ENCODE results near the gene ZDHHC14.

ZDHHC14 gene

DNA sequence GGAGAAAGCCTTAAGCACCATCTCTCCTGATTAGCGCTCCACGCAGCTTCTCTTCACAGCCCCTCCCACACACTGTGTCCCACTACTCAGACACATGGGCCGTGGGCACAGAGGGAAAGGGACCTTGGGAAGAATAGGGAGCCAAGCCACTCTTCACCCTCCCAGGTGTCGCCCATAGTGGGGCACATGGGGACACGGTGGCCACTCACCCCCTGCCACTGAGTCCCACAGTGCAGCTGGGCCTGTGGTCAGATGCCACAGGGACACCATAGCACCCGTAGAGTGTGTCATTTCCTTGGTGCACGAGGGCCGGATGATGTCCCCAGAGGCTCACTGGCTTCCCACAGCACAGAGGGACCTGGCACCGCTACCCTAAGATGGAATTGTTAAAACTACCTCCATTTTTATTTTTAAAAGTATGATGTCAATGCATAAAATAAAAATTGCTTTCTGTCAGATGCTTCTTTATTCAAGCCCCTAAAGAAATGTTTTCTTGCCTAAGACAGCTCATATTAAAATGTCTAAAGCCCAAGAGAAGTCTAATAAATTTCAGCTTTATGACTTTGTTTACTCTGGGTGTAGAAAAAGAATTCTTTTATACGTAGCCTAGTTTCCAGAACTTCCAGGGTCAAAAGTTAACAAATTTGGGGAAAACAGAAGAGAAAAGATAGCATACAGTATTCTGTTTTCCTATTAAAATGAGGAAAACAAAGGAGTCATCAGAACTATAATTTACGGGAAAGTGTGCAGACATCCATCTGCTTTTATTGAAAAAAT lies 251.0 kb downstream of the ZDHHC14 start:
- DNase-seq, result no peak

DNA sequence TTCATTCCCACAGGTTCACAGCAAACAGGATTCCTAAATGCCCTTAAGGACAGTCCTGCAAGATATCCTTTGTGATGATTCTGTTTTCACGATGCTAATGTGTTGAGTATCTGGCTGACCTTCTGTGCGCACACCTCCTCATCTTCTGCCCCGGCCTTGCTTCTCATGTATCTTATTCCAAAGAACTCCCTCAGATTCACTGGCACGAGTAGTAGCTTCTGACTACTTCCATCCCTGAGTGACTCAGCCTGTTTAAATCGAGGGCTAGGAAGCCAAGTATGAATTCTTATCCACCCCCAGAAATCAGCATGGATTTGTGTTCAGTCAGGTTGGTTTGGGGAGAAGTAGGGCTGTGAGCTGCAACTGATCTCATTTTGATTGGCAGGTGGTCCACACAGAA lies 251.8 kb downstream of the ZDHHC14 start:
- DNase-seq, result no peak

DNA sequence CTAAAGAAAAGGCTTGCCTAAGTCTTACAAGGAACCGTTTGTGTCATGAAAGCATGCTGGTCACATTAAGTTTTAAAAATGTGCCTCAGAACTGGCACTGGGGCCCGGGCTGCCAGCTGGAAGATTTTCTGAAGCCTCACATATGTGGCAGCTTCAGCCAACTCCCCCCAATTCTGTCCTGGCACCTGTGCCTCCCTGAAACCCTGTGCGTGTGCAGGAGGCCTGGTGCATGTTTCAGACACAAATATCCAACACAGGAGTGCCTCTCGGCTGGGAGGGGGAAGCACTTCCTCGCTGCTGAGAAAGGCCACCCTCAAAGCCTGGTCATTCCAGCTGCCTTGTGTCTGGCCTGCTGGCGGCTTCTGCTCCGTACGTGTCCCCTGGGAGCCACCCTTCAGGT lies 253.6 kb downstream of the ZDHHC14 start:
- DNase-seq, result no peak

DNA sequence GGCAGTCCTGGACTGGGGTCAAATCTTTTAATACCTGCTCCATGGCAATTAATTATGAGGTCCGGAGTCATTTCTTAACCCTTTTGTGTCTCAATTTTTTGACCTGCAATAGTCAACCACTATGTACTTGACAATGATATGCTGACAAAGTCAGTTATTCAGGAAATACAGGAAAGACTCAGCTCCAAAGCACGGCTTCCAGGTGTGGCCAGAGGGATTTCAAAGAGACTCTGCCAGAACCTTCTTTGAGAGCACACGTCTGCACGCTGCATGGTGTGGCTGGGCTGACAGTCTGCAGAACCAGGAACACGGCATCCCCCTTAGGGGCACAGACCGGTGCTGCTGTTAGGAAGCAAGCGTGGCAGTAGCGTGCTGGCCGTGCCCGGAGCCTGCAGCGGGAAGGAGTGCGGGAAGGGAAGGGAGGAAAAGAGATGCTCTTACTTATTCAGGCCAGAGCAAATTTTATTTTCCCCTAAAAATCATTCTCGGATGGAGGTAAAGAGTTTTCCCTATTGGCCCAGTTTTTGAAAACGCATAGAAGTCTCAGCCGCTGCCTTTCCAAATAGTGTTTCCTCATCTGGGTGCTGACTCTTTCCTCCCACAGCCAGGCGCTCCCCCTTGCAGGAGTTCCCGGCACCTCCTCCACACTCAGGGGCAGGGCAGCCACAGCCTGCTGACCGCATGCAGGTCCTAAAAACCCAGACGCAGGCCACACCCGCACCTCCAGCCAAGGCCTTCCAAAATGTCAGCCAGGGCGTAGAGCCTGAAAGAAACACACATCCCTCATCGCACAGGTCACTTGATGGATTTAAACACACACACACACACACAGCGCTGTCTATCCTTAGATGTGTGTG lies 254.6 kb downstream of the ZDHHC14 start:
- DNase-seq, result no peak

DNA sequence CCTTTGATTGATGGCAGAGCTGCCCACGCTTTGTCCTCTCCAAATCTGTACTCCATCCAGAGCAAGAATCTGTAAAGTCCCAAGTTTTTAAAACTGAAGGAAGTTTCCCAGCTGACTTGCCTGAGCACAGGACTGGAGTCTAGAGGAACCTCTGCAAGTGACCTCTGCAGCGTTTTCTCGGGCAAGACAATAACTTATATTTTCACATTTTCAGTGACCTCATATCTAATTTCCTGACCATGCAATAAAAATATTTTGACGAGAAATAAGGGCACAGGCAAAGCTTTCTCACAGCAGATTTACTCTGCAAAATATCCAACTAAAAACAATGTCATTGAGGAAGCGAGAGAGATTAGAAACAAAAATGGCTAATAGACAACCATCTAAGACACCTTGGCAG lies 256.5 kb downstream of the ZDHHC14 start:
- no peak for DNase-seq

DNA sequence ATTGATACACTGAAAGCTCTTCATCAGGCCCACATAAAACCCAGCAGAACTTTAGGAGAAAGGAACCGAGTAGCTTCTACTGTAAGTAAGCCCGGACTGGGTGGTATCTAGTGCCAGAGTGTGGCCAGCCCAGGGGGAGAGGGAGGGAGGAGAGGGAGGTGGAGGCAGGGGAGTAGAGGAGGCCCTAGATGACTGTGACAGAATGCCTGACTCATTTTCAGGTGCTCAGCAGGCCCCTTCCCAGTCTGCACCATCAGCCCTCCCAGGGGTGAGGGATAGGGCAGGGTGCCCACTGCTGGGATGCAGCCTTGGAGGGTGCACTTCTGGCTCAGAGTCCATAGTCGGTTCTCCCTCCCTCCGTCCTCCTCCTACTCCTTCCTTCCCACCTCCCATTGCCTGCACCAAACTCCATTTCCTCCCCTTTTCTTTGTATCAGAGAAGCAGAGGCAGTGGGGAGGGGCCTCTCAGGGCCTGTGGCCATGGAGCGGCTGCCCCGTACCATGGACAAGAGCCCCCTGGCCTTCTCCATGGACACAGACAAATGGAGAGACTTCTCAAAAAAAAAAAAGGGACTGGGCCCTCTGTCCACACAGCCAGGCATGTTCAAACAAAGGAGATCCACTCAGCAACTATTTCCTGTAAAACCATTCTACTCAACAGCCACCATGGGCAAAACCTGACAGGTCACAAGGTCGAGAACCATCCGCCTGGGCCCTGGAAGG lies 257.1 kb downstream of the ZDHHC14 start:
- no peak for DNase-seq

DNA sequence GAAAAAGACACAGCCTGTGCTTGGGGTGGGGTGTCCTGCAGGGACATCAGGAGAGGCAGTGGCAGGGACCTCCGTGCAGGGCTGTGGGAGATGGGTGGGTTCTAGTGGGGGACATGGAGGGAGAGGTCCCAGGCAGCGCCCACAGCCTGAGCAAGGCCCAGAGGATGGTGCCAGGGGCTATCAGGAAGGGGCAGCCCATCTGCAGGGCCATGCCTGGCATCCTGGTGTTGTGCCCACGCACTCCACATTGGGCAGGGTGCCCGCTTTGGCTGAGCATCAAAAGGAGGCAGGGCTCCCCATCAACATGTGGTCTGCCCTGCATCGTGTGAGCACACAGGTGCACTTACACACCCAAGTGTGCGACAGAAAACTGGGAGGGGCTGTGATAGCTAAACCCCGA lies 257.8 kb downstream of the ZDHHC14 start:
- DNase-seq, result no peak

DNA sequence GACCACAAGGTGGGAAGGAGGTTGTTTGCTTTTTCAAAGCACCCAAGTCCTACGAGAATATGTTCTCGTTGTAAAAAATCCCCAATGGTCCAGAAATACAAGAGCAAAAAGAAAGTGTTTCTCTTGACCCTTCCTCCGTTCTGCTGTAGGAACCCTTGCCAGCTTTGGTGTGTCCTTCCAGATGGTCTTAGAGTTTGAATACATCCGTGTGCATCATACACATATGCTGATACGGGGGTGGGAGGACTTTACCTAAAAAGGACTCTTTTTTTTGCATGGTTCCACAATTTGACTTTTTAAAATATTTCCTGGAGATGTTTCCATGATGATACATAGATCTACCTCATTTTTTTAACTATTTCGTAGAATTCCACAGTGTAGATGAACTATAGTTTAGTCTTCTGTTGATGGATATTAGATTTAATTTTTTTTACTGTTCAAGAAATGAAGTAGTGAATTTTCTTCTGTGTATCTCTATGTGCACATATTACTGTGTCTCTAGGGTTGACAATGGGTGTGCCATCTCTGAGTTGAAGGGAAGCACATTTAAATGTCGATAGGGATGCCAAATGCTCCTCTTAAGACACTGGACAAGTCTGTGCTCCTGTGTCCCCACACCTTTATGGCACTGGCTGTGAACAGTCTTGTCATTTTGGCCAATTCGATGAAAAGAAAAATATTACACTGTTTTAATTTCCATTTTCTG lies 259.9 kb downstream of the ZDHHC14 start:
- no peak for DNase-seq

DNA sequence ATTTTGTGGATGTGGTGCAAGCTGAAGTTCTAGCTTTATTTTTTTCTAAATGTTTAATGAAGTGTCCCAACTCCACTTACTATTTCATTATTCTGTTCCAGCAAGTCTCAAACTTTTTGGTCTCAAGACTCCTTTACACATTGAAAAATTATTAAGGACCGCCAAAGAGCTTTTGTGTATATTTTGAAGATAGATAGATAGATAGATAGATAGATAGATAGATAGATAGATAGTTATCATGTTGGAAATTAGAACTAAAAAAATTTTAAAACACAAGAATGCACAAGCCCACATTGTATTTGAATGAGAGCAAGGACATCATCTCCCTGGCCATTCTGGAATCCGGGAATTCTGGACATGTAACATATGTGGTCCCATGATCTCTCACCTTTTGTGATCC lies 260.8 kb downstream of the ZDHHC14 start:
- DNase-seq, result no peak

DNA sequence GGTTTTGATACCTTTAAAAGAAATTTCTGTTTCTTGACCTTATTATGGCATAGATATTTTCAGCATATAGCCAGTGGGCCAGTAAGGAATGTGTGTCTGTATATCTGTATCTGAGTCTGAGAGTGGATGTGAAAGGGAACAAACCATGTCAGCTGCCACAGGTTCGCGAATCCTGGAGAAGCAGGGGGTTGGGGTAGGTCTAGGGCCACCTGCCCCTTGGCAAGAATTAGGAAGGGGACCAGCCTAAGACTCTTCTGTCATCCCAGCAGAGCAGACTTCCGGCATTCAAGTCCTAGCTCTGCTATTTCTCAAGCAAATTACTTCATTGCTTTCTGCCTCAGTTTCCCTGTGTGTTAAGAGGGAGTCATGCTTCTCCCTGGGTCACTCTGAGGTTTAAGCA lies 261.7 kb downstream of the ZDHHC14 start:
- DNase-seq, result no peak

DNA sequence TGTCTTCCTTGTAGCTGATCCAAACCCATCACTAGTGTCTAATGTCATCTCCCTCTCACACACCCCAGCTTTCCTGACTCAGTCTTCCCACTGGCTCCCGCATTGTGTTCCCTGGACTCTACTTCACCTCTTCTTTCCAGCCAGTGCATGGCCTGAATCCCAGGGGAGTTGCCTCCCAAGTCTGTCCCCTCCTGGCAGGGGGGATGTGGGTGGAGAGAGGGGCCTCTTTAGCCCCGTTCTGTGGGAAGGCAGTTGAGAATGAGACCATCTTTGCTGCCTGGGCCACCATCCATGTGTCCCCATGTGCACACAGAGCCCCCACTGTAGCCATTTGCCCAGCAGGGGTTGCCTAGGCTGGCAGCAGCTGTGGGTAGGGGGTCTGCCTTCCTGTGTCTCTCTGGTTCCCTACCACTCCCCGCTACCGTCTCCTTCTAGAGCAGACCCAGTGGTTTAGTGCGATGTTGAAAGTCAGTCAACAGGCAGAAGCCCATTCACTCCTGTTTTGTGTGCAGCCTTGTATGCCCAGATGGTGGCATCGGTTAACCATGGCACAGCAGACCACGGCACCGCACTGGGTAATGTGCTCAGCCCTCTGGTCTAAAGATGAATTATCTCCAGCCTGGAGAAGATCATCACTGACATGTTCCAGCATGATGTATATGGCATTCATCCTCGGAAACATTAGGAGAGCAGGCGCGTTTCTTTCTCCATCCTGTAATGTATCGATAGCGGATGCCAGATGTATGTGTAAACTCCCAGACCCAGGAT lies 263.2 kb downstream of the ZDHHC14 start:
- DNase-seq, result no peak

DNA sequence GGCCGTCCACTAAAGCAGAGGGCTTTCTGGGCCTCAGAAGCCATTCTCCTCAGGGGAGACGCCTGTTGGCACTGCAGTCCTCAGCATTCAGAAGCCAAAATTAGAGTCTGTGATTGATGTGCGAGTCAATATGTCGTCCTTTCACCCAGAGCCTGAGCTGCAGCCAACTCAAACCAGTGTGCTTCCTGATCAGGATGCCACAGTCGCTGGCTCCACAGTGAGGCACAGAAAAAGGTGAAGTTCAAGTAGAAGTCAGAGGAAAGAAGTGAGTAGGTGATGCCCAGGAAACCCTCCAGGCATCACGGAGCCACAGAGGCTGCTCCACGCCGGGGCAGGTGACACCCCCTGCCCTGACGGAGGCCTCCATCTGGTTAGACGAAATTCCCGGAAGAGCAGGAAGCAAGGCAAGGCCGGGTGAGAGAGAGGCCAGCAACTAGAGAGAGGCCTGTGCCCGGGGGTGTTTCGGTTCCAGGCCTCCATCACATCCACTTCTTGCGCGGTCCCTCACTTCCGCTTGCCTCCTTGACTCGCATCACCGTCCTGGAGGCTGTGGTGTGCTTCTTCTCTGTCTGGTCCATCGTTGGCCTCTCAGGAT lies 264.3 kb downstream of the ZDHHC14 start:
- DNase-seq, result no peak

DNA sequence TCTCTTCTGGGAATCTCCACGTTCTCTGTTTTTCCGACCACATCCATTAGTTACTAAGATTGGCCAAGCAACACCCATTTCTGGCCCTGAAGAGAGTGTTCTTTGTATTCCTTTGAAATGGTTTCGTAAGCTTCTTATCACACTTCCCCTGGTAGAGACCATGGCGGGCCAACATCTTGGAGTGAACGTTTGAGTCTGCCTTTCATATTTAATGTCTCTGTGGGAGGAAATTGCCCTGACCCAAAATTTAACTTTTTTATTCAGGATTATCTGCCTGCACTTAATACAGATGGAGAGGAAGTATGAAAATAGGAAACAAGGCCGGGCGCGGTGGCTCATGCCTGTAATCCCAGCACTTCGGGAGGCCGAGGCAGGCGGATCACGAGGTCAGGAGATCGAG lies 265.0 kb downstream of the ZDHHC14 start:
- DNase-seq, result no peak

DNA sequence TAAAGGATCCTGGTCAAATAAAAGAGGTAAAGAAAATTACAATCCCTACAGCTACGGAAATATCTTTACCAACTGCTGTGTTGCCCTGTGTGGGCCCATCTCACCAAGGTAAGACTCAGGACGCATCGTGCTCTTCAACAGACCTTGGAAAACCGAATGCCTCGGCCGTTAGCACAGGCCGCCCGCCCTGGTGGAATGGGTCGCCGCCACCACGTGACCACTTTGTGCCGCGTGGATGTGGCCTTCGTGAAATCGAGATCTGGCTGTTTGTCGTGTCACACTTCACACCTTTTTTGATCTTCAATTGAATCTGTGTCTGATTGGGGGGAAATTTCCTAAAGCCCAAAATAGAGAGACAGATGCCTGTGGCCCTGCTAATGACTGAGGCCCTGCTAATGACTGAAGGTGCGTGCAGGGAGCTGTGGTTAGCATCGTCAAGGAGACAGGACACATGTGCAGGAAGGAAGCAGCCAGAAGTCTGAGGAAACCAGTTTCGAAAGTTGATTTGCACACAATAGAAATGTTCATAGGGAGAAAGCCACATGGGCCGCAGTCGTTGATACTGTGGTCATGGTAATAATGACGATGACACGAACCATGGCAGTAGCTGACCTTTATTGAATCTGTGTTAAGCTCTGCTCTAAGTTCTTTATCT lies 266.4 kb downstream of the ZDHHC14 start:
- DNase-seq, result peak; percentile 46

DNA sequence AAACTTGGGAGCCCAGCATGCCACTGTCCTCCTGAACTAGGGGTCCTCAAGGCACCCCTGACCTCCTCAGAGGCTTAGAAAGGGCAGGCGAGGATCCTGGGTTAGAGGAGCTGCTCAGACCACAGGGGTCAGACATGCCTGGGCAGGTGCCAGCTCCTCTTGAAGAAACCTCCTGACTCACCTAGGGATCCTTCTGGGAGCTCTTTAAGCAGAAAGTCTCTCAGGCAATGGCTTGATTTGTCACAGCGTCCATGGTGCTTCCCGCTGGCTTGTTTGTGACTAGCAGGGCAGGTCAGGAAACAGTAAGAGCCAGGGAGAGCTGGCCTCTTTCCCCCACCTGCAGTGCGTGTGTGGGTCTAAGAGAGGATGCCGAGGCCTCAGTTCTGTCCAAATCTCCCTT lies 267.6 kb downstream of the ZDHHC14 start:
- no peak for DNase-seq

DNA sequence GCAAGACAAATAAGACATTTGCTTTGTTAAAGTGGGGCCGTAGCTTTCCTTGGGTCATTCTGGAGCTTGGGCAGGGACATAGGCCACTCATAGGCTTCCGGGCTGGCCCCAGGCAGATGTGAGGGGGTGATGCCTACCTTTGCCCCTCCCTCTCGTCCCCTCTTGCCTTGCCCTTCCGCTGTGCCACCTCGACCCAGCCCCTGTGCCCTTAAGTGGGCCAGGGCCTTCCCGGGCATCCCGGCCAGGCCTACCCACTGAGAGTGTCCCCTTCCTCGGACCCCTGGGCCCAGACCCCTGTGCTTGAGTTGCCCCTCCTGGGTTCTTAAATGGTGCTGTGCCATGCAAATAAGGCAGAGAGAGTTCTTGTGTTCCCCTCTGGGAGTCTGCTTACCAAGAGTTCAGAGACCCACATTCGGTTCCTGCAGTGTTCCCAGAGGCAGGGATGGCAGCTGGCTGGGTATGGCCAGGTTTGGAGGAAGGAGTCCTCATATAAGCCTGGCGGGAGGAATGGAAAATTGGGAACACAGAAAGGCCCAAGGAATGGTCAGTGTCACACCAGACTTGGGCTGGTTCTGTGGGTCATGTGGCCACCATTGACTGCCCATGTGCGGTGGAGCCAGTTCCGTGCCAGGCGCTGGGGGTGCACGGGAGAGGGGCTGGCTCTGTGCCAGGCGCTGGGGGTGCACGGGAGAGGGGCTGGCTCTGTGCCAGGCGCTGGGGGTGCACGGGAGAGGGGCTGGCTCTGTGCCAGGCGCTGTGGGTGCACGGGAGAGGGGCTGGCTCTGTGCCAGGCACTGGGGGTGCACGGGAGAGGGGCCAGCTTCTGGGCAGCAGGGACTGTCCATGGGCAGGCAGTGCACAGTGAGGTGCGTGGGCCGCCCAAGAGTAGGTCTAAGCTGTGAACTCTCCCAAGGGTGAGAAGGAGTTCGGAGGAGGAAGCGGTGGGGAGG lies 268.6 kb downstream of the ZDHHC14 start:
- DNase-seq, result no peak

DNA sequence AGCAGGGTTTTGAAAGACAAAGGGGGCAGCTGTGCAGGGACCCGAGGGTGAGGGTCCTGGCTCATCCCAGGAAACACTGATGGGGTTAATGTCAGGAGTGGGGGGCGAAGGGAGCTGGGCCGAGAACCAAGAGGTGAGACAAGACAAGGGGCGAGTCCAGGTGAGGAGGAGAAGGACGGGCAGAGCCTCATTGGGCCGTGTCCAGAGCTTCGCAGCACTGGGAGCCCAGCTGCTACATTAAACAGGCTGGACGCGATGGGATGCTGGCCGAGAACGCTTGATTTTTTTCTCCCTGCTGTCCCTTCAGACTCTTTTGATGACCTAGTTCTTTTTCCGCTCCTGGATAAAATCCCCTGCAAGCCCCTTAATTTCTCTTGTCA lies 269.3 kb downstream of the ZDHHC14 start:
- DNase-seq, result no peak

DNA sequence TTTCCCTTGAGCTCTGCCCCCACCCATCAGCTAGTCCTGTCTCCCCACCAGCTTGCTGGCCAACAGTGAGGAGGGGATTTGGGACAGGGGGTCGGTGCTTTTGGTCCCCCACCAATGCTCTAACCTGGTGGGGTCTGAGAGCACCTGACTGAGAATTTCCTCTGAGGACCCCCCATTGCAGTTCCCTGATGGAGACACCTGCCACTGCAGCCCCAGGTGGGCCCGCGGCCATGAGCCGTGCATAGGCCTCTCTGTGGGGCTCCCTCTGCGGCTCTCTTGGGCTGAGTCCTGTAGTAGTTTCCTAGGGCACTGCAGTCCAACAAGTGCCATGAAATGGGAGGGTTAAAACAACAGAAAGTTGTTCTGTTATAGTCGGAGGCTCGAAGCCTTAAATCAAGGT lies 269.8 kb downstream of the ZDHHC14 start:
- no peak for DNase-seq

DNA sequence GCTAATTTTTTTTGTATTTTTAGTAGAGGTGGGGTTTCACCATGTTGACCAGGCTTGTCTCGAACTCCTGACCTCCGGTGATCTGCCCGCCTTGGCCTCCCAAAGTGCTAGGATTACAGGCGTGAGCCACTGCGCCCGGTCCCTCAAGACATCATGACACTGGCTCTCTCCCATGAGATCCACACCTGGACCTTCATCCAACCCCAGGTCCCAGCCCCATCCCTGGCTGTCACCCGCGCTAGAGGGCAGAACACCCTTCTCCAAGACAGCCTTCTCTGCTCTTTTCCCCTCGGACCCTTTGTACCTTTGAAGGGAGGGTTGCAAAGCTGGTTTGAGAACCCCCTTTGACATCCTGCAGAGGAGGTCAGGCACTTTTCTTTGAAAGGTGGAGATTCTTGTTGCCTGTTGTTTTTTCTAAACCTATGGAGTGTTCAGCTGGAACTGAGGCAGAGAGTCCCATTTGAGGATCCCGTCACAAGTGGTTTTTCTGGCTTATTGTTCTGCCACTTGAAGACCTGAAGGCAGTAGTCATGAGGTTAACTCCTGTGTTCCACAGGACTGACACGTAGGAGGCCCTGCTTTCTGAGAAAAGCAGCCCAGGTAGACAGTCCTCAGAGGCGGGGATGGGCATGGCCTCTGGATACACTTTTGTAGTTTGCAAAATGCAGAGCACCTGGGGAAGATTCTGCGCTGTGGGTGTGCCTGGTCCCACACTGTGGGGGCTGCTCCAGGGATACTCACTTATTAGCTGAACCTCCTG lies 270.9 kb downstream of the ZDHHC14 start:
- DNase-seq, result no peak

Data from GDM1 (cell line).